Calu3 (cell line): ENCODE data around the gene SPAG4. TPM values are rescaled to one million over a fixed set of nuclear protein-coding genes. Genes with fewer than 3 reads are reported as not detected.

ENCODE experiments used
- BruUV-seq: library from RNA; stranded (reverse); fragments of 400-500 nt; replicated peaks from 2 replicates; lab custom pipeline; 2021; lab: Mats Ljungman, UMichigan
- CTCF ChIA-PET: fragments of 300-600 bp; sonication (Branson Sonifier 250); formaldehyde crosslinking; loops from one replicate; lab custom pipeline; 2022; ENCODE audit warnings: antibody characterized with exemption; lab: Charles Lee
- DNase-seq: peaks from one replicate; pipeline ENCODE4 v3.0.0; 2022
- H3K27ac Mint-ChIP-seq: one replicate; pipeline ENCODE4 v1.8.0; 2022; ENCODE audit warnings: mixed read lengths; ENCODE audit not compliant: unreplicated experiment
- H3K27me3 Mint-ChIP-seq: one replicate; pipeline ENCODE4 v1.8.0; 2022; ENCODE audit warnings: mixed read lengths; ENCODE audit not compliant: unreplicated experiment
- H3K36me3 Mint-ChIP-seq: one replicate; pipeline ENCODE4 v1.8.0; 2022; ENCODE audit warnings: mild to moderate bottlenecking, moderate library complexity, mixed read lengths; ENCODE audit not compliant: insufficient read depth, unreplicated experiment
- H3K4me1 Mint-ChIP-seq: one replicate; pipeline ENCODE4 v1.8.0; 2022; ENCODE audit warnings: mild to moderate bottlenecking, low read depth, mixed read lengths; ENCODE audit not compliant: unreplicated experiment
- H3K4me3 Mint-ChIP-seq: one replicate; pipeline ENCODE4 v1.8.0; 2022; ENCODE audit warnings: mild to moderate bottlenecking, low read depth, moderate library complexity, mixed read lengths; ENCODE audit not compliant: unreplicated experiment
- H3K9me3 Mint-ChIP-seq: one replicate; pipeline ENCODE4 v1.8.0; 2022; ENCODE audit warnings: low read depth, mixed read lengths; ENCODE audit not compliant: unreplicated experiment
- CTCF ChIP-seq: fragments of 200-600 bp; IDR thresholded peaks from one replicate; pipeline ENCODE4 v1.8.0; 2022; ENCODE audit warnings: antibody characterized with exemption; ENCODE audit not compliant: unreplicated experiment
- intact Hi-C: fragments of 100-400 bp; cut with micrococcal nuclease; formaldehyde crosslinking; loops from one replicate; pipeline ENCODE4 v1.10.0; 2022; ENCODE audit not compliant: unreplicated experiment
- total RNA-seq: library from RNA; stranded (reverse); gene quantifications from 2 replicates; pipeline ENCODE4 v1.2.3, GENCODE V29; 2022

Gene SPAG4
- total RNA-seq, 1 experiment from 2014 or later: 7.7 TPM

- no peak for DNase-seq
- Mint-ChIP-seq H3K4me3 (no peak overlapping the region), H3K4me1 (no peaks in the 10 kb centered on the region), H3K36me3 (peaks cover 22% of the 10 kb centered on the region), H3K9me3 (no peaks in the 10 kb centered on the region), H3K27me3 (no peaks in the 10 kb centered on the region), H3K27ac (no peak overlapping the region)
- BruUV-seq: no TSS peak
- CTCF ChIA-PET: no interaction called here
- intact Hi-C loops: loop anchor here (10.0 kb wide), 1 partner anchor 155 kb away; no protein-coding TSS in a partner anchor
- no peak for TF ChIP-seq CTCF
Measured at GRCh38 chr20:35669681-35670080, 54.1 kb downstream of the SPAG4 start.

Other genes starting within 250 kb of the SPAG4 start
- 70.4 and 75.9 TPM in 2 replicates for gene UQCC1, start 203.9 kb upstream of the SPAG4 start, total RNA-seq
- gene GDF5, start 177.6 kb upstream of the SPAG4 start, total RNA-seq: not detected in 2 replicates
- 49.0 and 61.0 TPM in 2 replicates for gene CEP250, start 160.2 kb upstream of the SPAG4 start, total RNA-seq
- not detected in 2 replicates for gene C20orf173, start 86.2 kb upstream of the SPAG4 start, total RNA-seq
- gene ERGIC3, start 73.8 kb upstream of the SPAG4 start, total RNA-seq: 392 and 411 TPM in 2 replicates
- gene CPNE1, start 49.1 kb downstream of the SPAG4 start, total RNA-seq: 458 and 505 TPM in 2 replicates
- 125 and 133 TPM in 2 replicates for gene RBM12, start 49.1 kb downstream of the SPAG4 start, total RNA-seq
- gene NFS1, start 83.5 kb downstream of the SPAG4 start, total RNA-seq: 44.6 and 53.0 TPM in 2 replicates
- gene ROMO1, start 83.6 kb downstream of the SPAG4 start, total RNA-seq: 230 and 267 TPM in 2 replicates
- 422 and 479 TPM in 2 replicates for gene RBM39, start 126.4 kb downstream of the SPAG4 start, total RNA-seq
- gene PHF20, start 156.2 kb downstream of the SPAG4 start, total RNA-seq: 47.4 and 56.7 TPM in 2 replicates